ENCODE results near the gene RPL7L1. TPM values are rescaled to one million over a fixed set of nuclear protein-coding genes. Genes with fewer than 3 reads are reported as not detected.
A peak's percentile ranks its signal among the peaks of the same experiment; 100 is the strongest.
"Not testable (repeated sequence)": the region's sequence is repeated elsewhere in the genome, so short reads cannot be mapped to it uniquely, and the experiment has no call there.

Gene RPL7L1
- total and polyA plus RNA-seq, 4 donors, result 39.3 to 98.7 (median 61.9) TPM

GRCh38 chr6:42891199-42891722 is 11.8 kb downstream of the RPL7L1 start:
- Histone ChIP-seq H3K27ac (ENCODE audit: low read depth in 1 of 2, low read length in 1 of 2) (peak overlapping the region; percentile 47 to 98), H3K36me3 (ENCODE audit: control insufficient read depth in 4 of 4, insufficient read depth in 4 of 4, low read length in 4 of 4) (peaks cover 0 to 1% (median 0%) of the 10 kb centered on the region in 4 donors), H3K9ac (ENCODE audit: insufficient read depth in 1 of 2, low read length in 2 of 2) (peak overlapping the region; percentile 12 to 71), H3K4me3 (peak overlapping the region; percentile 17), H3K4me1 (ENCODE audit: control insufficient read depth in 5 of 5, insufficient read depth in 5 of 5, low read length in 5 of 5) (peaks cover 0 to 7% (median 0%) of the 10 kb centered on the region in 5 donors), H3K9me3 (ENCODE audit: control insufficient read depth in 4 of 4, insufficient read depth in 3 of 4, low read length in 3 of 4) (no peaks in the 10 kb centered on the region), H3K27me3 (ENCODE audit: control insufficient read depth in 3 of 3, insufficient read depth in 3 of 3, low read length in 2 of 3) (no peaks in the 10 kb centered on the region)
- 38 to 47% methylated on average over 17 of the region's 17 CpGs for WGBS, 2 donors
- no peak for DNase-seq
- no peak for TF ChIP-seq CTCF (IDR thresholded peaks at IDR 0.05; ENCODE audit: control extremely low read depth, extremely low read depth)
- no peak for ATAC-seq (ENCODE audit: insufficient read depth, low FRiP score)

- DNase-seq; H3K4me1 ChIP-seq (ENCODE audit: control insufficient read depth in 5 of 5, insufficient read depth in 5 of 5, low read length in 5 of 5); H3K27me3 ChIP-seq (ENCODE audit: control insufficient read depth in 3 of 3, insufficient read depth in 3 of 3, low read length in 2 of 3); H3K4me3 ChIP-seq; H3K9me3 ChIP-seq (ENCODE audit: control insufficient read depth in 4 of 4, insufficient read depth in 3 of 4, low read length in 3 of 4); ATAC-seq (ENCODE audit: insufficient read depth, low FRiP score); H3K27ac ChIP-seq (ENCODE audit: low read depth in 1 of 2, low read length in 1 of 2); H3K36me3 ChIP-seq (ENCODE audit: control insufficient read depth in 4 of 4, insufficient read depth in 4 of 4, low read length in 4 of 4); H3K9ac ChIP-seq (ENCODE audit: insufficient read depth in 1 of 2, low read length in 2 of 2): not testable (repeated sequence)
- WGBS, 2 donors, result 43 to 59% methylated on average over 19 of the region's 19 CpGs
Measured at GRCh38 chr6:42894041-42894828, 14.8 kb downstream of the RPL7L1 start.

GRCh38 chr6:42896178-42896719 is 16.8 kb downstream of the RPL7L1 start:
- Histone ChIP-seq H3K9ac (ENCODE audit: insufficient read depth in 1 of 2, low read length in 2 of 2) (no peak overlapping the region), H3K36me3 (ENCODE audit: control insufficient read depth in 4 of 4, insufficient read depth in 4 of 4, low read length in 4 of 4) (no peaks in the 10 kb centered on the region), H3K27ac (ENCODE audit: low read depth in 1 of 2, low read length in 1 of 2) (no peak overlapping the region), H3K27me3 (ENCODE audit: control insufficient read depth in 3 of 3, insufficient read depth in 3 of 3, low read length in 2 of 3) (no peaks in the 10 kb centered on the region), H3K9me3 (ENCODE audit: control insufficient read depth in 4 of 4, insufficient read depth in 3 of 4, low read length in 3 of 4) (no peaks in the 10 kb centered on the region), H3K4me1 (ENCODE audit: control insufficient read depth in 5 of 5, insufficient read depth in 5 of 5, low read length in 5 of 5) (peaks cover 0 to 14% (median 0%) of the 10 kb centered on the region in 5 donors), H3K4me3 (no peak overlapping the region)
- 85 to 86% methylated on average over 10 of the region's 10 CpGs for WGBS, 2 donors
- no peak for TF ChIP-seq CTCF (IDR thresholded peaks at IDR 0.05; ENCODE audit: control extremely low read depth, extremely low read depth)
- no peak for ATAC-seq (ENCODE audit: insufficient read depth, low FRiP score)
- no peak for DNase-seq

GRCh38 chr6:42898891-42899361 is 19.5 kb downstream of the RPL7L1 start:
- Histone ChIP-seq H3K9ac (ENCODE audit: insufficient read depth in 1 of 2, low read length in 2 of 2) (no peak overlapping the region), H3K27ac (ENCODE audit: low read depth in 1 of 2, low read length in 1 of 2) (no peak overlapping the region), H3K9me3 (ENCODE audit: control insufficient read depth in 4 of 4, insufficient read depth in 3 of 4, low read length in 3 of 4) (no peaks in the 10 kb centered on the region), H3K4me3 (no peak overlapping the region), H3K36me3 (ENCODE audit: control insufficient read depth in 4 of 4, insufficient read depth in 4 of 4, low read length in 4 of 4) (no peaks in the 10 kb centered on the region), H3K27me3 (ENCODE audit: control insufficient read depth in 3 of 3, insufficient read depth in 3 of 3, low read length in 2 of 3) (no peaks in the 10 kb centered on the region), H3K4me1 (ENCODE audit: control insufficient read depth in 5 of 5, insufficient read depth in 5 of 5, low read length in 5 of 5) (peaks cover 0 to 32% (median 2%) of the 10 kb centered on the region in 5 donors)
- peak; percentile 63 to 81 (median 76) for DNase-seq
- ATAC-seq (ENCODE audit: insufficient read depth, low FRiP score), result no peak
- peak; percentile 75 for TF ChIP-seq CTCF (IDR thresholded peaks at IDR 0.05; ENCODE audit: control extremely low read depth, extremely low read depth)
- 10% methylated on average over 10 of the region's 10 CpGs for WGBS, 2 donors

Measured in lung (tissue), 12 donors.